Measurements from ENCODE around the gene FGF21. TPM values are rescaled to one million over a fixed set of nuclear protein-coding genes. Genes with fewer than 3 reads are reported as not detected.
A peak's percentile ranks its signal among the peaks of the same experiment; 100 is the strongest.

Gene FGF21, protein sequence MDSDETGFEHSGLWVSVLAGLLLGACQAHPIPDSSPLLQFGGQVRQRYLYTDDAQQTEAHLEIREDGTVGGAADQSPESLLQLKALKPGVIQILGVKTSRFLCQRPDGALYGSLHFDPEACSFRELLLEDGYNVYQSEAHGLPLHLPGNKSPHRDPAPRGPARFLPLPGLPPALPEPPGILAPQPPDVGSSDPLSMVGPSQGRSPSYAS
- not detected for total RNA-seq
- long read RNA-seq, result 0 reads

DNA sequence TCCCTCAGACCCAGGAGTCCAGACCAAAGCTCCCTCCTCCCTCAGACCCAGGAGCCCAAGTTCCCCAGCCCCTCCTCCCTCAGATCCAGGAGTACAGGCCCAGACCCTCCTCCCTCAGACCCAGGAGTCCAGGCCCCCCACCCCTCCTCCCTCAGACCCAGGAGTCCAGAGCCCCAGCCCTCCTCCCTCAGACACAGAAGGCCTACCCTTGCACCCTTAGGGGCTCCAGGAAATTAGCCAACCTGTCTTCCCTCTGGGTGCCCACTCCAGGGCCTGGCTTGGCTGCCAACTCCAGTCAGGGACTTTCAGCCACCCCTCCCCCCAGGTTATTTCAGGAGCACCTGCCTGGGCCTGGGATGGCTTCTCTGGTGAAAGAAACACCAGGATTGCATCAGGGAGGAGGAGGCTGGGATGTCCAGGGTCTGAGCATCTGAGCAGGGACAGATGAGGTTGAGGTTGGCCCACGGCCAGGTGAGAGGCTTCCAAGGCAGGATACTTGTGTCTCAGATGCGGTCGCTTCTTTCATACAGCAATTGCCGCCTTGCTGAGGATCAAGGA is at the start of gene FGF21:
Gene FGF21, plus strand, starts transcription at position 441 of the 558 bp plus-strand sequence. CDS start 713 bp downstream, outside the sequence.
- Histone ChIP-seq H3K27me3 (ENCODE audit: low read depth) (peaks cover 35% of the 10 kb centered on the region), H3K9me3 (replicated peaks) (no peaks in the 10 kb centered on the region), H3K27ac (replicated peaks) (no peak within 1 kb of the TSS), H3K4me3 (no peak within 1 kb of the TSS), H3K4me1 (peaks cover 40% of the 10 kb centered on the region), H3K36me3 (peaks cover 6% of the 10 kb centered on the region)
- intact Hi-C loops (cut with micrococcal nuclease), result no loop called here
- DNase-seq, result no peak
- TF ChIP-seq, protein P1, sequence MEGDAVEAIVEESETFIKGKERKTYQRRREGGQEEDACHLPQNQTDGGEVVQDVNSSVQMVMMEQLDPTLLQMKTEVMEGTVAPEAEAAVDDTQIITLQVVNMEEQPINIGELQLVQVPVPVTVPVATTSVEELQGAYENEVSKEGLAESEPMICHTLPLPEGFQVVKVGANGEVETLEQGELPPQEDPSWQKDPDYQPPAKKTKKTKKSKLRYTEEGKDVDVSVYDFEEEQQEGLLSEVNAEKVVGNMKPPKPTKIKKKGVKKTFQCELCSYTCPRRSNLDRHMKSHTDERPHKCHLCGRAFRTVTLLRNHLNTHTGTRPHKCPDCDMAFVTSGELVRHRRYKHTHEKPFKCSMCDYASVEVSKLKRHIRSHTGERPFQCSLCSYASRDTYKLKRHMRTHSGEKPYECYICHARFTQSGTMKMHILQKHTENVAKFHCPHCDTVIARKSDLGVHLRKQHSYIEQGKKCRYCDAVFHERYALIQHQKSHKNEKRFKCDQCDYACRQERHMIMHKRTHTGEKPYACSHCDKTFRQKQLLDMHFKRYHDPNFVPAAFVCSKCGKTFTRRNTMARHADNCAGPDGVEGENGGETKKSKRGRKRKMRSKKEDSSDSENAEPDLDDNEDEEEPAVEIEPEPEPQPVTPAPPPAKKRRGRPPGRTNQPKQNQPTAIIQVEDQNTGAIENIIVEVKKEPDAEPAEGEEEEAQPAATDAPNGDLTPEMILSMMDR (IDR thresholded peaks at IDR 0.05; ENCODE audit: borderline replicate concordance), result no peak

DNA sequence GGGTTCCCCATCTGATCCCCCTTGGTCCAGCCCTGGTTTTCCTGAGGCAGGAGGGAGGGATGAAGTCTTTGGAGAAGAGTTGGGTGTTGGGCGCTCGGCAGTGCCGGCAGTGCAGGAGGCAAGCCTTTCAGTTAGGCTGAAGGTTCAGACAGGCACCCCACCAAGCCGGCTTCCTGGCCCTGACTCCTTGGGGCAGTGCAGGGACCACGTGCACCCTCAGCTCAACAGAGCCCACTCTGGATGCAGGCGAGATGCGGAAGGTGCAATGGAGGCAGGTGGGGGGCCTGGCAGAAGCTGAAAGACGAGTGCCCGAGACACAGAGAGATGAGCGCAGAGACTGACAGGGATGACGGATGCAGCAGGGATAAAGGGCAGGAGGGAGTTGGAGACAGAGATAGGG is 46.9 kb upstream of the FGF21 start:
- no peak overlapping the region for H3K4me3 ChIP-seq
- H3K36me3 ChIP-seq, result peaks cover 10% of the 10 kb centered on the region
- TF ChIP-seq, protein P1 (IDR thresholded peaks at IDR 0.05; ENCODE audit: borderline replicate concordance), result no peak
- H3K4me1 ChIP-seq, result peaks cover 9% of the 10 kb centered on the region
- intact Hi-C loops (cut with micrococcal nuclease), result no loop called here
- no peaks in the 10 kb centered on the region for H3K27me3 ChIP-seq (ENCODE audit: low read depth)
- no peak overlapping the region for H3K27ac ChIP-seq (replicated peaks)
- H3K9me3 ChIP-seq (replicated peaks), result peaks cover 6% of the 10 kb centered on the region
- no peak for DNase-seq

DNA sequence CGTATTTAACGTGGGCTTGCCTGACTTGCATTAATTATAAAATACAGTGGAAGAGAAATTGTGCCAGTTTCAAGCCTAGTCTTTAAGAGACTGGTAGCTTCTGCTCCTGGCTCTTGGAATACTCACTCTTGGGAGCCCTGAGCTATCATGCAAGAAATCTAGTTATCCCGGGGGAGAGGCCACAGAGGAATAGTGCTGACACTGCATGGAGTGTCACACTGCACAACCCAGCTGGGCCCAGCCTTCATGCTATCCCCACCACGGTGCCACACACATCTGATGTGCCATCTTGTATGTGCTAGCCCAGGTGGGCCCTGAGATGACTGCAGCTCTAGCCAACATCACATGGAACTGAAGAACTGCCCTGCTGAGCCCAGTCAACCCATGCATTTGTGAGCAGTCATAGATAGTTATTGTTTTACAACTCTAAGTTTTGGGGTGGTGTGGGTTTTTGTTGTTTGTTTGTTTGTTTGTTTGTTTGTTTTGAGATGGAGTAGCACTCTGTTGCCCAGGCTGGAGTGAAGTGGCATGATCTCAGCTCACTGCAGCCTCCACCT is 44.1 kb upstream of the FGF21 start:
- H3K27me3 ChIP-seq (ENCODE audit: low read depth), result no peaks in the 10 kb centered on the region
- no peak for DNase-seq
- no peak overlapping the region for H3K4me3 ChIP-seq
- TF ChIP-seq, protein P1 (IDR thresholded peaks at IDR 0.05; ENCODE audit: borderline replicate concordance), result no peak
- H3K9me3 ChIP-seq (replicated peaks), result peaks cover 6% of the 10 kb centered on the region
- peaks cover 8% of the 10 kb centered on the region for H3K36me3 ChIP-seq
- intact Hi-C loops (cut with micrococcal nuclease), result no loop called here
- H3K4me1 ChIP-seq, result peaks cover 31% of the 10 kb centered on the region
- no peak overlapping the region for H3K27ac ChIP-seq (replicated peaks)

DNA sequence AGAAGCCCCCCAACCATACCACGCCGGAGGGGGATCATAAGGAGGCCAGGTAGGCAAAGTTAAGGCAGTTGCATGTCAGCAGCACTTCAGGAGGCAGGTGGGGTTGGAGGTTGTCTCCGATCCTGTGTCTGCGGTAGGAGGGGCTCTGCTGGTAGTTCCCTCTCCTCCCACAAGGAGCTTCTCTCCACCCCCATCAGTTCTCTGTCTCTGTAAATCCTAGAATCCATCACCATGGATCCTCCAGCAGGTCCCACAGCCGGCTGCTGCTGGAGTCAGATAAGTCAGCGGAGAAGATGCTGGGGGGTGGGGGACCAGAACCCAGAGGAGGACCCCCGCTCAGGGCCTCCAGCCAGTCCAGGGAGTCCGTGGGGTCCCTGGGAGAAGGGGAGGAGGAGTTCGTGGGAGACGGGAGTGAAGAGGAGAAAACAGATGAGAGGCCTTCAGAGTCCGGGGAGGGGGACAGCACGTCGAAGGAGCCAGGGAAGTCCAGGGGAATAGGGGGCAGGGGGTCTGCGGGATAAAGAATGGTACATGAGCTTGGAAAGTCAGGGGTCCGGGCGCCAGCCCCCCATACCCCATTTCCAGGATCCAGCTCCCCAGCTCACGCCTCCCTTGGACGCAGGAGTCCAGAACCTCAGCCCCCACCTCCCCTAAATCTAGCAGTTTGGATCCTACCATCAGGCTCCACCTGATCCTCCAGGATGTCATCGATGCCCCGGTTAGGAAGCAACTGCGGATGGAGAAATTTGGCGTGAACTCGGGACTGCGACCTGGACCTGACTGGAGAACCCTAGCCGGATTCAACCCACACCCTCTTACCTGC is 42.1 kb upstream of the FGF21 start:
- DNase-seq, result no peak
- Histone ChIP-seq H3K4me1 (peaks cover 51% of the 10 kb centered on the region), H3K27ac (replicated peaks) (peak overlapping the region; percentile 90), H3K4me3 (peak overlapping the region; percentile 77), H3K36me3 (no peaks in the 10 kb centered on the region), H3K27me3 (ENCODE audit: low read depth) (no peaks in the 10 kb centered on the region), H3K9me3 (replicated peaks) (peaks cover 6% of the 10 kb centered on the region)
- intact Hi-C loops (cut with micrococcal nuclease), result no loop called here
- TF ChIP-seq, protein P1 (IDR thresholded peaks at IDR 0.05; ENCODE audit: borderline replicate concordance), result peak; percentile 24

All from left ventricle myocardium inferior (tissue), 1 donor.